ENCODE data around the gene KCNB1.

Gene KCNB1

DNA sequence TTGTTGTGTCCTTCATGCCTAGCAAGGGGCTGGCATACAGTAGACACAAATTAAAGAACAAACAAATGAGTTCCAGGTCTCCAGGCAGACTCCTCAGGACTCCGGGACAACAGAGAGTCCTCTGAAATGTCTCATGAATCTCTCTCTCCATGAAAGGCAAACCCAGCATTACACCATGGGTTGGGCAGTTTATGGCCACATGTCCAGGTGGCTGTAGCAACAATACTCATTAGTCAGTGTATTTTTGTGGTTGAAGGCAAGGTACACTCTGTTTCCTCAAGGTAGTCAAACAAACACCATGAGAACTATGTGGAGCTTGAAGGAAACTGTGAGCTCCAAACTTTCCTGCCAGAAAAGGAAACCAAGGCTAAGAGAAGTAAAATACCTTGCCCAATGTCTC lies 62.2 kb downstream of the KCNB1 start:
- no peak for DNase-seq (ENCODE audit: extremely low read depth, low read depth)
- TF ChIP-seq, protein P1, sequence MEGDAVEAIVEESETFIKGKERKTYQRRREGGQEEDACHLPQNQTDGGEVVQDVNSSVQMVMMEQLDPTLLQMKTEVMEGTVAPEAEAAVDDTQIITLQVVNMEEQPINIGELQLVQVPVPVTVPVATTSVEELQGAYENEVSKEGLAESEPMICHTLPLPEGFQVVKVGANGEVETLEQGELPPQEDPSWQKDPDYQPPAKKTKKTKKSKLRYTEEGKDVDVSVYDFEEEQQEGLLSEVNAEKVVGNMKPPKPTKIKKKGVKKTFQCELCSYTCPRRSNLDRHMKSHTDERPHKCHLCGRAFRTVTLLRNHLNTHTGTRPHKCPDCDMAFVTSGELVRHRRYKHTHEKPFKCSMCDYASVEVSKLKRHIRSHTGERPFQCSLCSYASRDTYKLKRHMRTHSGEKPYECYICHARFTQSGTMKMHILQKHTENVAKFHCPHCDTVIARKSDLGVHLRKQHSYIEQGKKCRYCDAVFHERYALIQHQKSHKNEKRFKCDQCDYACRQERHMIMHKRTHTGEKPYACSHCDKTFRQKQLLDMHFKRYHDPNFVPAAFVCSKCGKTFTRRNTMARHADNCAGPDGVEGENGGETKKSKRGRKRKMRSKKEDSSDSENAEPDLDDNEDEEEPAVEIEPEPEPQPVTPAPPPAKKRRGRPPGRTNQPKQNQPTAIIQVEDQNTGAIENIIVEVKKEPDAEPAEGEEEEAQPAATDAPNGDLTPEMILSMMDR (IDR thresholded peaks at IDR 0.05; ENCODE audit: low read depth, low read length, missing control alignments), result no peak
- no peak overlapping the region for H3K4me3 ChIP-seq (replicated peaks; ENCODE audit: low read depth, low read length)

DNA sequence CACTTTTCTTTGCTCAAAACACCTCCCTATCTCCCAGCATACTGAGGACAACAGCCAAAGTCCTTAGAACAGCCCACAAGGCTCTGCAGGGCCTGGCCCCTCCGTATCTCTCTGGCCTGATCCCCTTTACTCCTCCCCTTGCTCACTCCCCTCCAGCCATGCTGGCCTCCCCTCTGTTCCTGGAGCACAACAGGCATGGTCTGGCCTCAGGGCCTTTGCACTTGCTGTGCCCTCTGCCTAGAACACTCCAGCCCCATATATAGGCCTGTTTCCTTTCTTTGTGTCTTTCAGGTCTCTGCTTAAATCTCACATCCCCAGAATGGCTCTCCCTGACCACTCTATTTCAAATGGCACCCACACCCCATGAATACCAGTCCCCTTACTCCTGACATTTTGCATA lies 62.7 kb downstream of the KCNB1 start:
- no peak for DNase-seq (ENCODE audit: extremely low read depth, low read depth)
- TF ChIP-seq, protein P1 (IDR thresholded peaks at IDR 0.05; ENCODE audit: low read depth, low read length, missing control alignments), result no peak
- no peak overlapping the region for H3K4me3 ChIP-seq (replicated peaks; ENCODE audit: low read depth, low read length)

DNA sequence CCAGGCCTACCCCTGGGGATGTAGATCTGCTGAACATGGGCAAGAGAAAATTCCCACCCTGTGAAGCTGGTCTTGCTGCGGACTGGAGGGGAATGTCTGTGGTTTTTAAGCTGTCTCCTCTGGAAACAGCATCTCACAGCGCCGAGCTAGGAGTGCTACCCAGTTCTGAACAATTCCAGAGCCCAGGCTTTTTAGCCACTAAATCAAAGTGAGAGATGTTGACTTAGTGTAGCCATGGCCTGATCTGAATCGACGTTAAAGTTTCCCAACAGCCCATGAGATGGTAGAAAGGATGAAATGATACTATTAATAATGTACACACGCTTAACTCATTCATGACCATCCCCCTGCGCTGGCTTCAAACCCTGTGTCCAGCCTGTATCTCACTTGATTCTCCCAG lies 63.7 kb downstream of the KCNB1 start:
- no peak for DNase-seq (ENCODE audit: extremely low read depth, low read depth)
- no peak overlapping the region for H3K4me3 ChIP-seq (replicated peaks; ENCODE audit: low read depth, low read length)
- TF ChIP-seq, protein P1 (IDR thresholded peaks at IDR 0.05; ENCODE audit: low read depth, low read length, missing control alignments), result no peak

DNA sequence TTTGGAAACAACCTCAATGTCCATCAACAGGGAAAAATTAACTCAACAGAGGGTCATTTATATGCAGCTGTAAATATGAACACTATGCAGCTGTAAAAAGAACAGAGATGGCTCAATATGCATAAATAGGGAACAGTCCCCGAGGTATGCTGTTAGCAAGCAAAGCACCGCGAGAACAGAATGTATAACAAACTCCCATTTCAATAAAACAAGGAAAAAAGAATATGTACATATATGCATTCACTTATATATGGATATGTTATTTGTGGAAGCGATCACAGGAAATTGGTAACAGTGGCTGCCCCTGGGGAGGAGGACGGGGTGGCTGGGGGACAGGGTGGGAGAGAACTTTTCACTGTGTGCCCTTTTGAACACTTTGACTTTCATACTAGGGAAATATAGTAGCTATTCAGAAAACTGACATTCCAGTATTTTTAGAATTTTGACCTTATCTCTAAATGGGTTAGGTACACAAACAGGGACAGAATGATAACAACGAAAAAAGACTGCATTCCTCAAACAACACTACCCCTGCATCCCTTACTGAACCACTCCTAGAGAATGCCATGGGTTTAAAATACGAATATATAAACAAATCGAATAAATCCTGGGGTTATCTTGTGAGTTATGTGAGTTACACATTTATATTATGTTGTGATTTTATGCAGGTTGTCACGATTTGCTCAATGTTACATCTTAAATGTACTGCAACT lies 64.5 kb downstream of the KCNB1 start:
- no peak overlapping the region for H3K4me3 ChIP-seq (replicated peaks; ENCODE audit: low read depth, low read length)
- DNase-seq (ENCODE audit: extremely low read depth, low read depth), result no peak
- TF ChIP-seq, protein P1 (IDR thresholded peaks at IDR 0.05; ENCODE audit: low read depth, low read length, missing control alignments), result no peak

DNA sequence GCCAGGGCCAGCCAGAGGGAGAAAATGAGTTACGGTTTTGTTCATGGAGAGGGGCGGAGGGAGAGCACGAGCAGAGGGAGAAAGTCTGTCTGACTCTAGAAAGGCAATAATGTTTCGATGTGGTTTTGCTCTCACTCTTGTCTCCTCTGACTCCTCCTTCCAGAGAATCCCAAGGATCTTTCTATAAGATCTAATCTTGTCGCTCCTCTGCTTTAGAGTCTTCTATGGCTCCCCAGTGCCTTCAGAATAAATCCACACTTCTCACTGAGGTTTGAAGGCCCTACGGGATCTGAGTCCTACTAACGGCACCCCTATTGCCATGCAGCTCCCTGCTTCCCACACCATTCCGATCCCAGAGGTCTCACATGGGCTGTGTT lies 66.8 kb downstream of the KCNB1 start:
- TF ChIP-seq, protein P1 (IDR thresholded peaks at IDR 0.05; ENCODE audit: low read depth, low read length, missing control alignments), result no peak

DNA sequence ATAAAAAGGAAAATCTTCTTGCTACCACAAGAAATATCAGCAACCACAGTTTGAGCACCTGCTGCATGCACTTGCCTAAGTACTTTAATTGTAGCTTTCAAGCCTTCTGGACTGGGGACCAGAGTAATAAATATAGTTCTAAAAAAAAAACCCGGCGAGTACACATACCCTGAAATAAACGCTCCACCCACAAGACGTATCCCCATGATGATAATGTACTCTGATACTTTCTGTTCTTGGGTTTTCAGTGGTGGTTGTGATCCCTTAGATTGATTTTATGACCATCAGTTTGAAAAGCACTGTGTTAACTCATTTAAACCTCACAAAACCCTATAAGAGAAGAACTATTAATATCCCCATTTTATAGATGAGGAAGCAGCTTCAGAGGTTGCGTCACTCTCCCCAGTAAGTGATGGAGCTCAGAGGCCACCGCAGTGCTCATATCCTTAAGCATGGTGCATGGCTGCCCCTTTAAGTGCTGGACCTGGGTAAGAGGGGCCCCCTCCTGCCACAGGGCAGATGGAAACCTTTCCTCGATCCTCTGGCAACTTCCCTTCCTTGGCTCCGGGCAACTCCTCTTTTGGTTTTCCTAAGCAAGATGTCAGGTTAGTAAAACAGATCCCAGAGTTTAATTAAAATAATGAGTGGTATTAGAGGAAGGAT lies 67.3 kb downstream of the KCNB1 start:
- no peak for DNase-seq (ENCODE audit: extremely low read depth, low read depth)
- H3K4me3 ChIP-seq (replicated peaks; ENCODE audit: low read depth, low read length), result no peak overlapping the region
- TF ChIP-seq, protein P1 (IDR thresholded peaks at IDR 0.05; ENCODE audit: low read depth, low read length, missing control alignments), result no peak

More for the DNA sequence above, 66.8 kb downstream of the KCNB1 start:
- no peak overlapping the region for H3K4me3 ChIP-seq (replicated peaks; ENCODE audit: low read depth, low read length)
- DNase-seq (ENCODE audit: extremely low read depth, low read depth), result no peak

Data from HFF-Myc (cell line).